Chondrocyte (in vitro differentiated cells): ENCODE measurements around the gene SGPP2. TPM values are rescaled to one million over a fixed set of nuclear protein-coding genes. Genes with fewer than 3 reads are reported as not detected.

ENCODE experiments used
- DNase-seq: peaks from one replicate; pipeline ENCODE4 v3.0.0; 2021; ENCODE audit warnings: mixed read lengths, low spot score
- H3K27ac Mint-ChIP-seq: one replicate; pipeline ENCODE4 v1.8.0; 2021; ENCODE audit warnings: mild to moderate bottlenecking, moderate library complexity, mixed read lengths; ENCODE audit not compliant: unreplicated experiment
- H3K27me3 Mint-ChIP-seq: 2 replicates; pipeline ENCODE4 v1.8.0; 2021; ENCODE audit warnings: low read depth, mixed read lengths
- H3K36me3 Mint-ChIP-seq: 2 replicates; pipeline ENCODE4 v1.8.0; 2021; ENCODE audit warnings: low read depth, mixed read lengths
- H3K4me1 Mint-ChIP-seq: 2 replicates; pipeline ENCODE4 v1.8.0; 2021; ENCODE audit warnings: low read depth, mild to moderate bottlenecking, mixed read lengths
- H3K4me3 Mint-ChIP-seq: one replicate; pipeline ENCODE4 v1.8.0; 2021; ENCODE audit warnings: mild to moderate bottlenecking, moderate library complexity, mixed read lengths; ENCODE audit not compliant: unreplicated experiment
- H3K9me3 Mint-ChIP-seq: 2 replicates; pipeline ENCODE4 v1.8.0; 2021; ENCODE audit warnings: low read depth, mixed read lengths
- CTCF ChIP-seq: fragments of 200-600 bp; sonication (generic); IDR thresholded peaks from 2 replicates; pipeline ENCODE4 v1.5.0; 2021; ENCODE audit warnings: antibody characterized with exemption, mild to moderate bottlenecking, moderate library complexity
- total RNA-seq: library from RNA; stranded (reverse); gene quantifications from 3 replicates; pipeline ENCODE4 v1.2.1, GENCODE V29; 2021

Gene SGPP2
- total RNA-seq, 1 donor from 2014 or later: not detected

GRCh38 chr2:222492683-222493082 is 68.3 kb downstream of the SGPP2 start:
- no peak for DNase-seq
- H3K9me3 Mint-ChIP-seq: peaks cover 2% of the 10 kb centered on the region
- TF ChIP-seq CTCF: no peak
- H3K4me1 Mint-ChIP-seq: peaks cover 4% of the 10 kb centered on the region
- peaks cover 3% of the 10 kb centered on the region for H3K27me3 Mint-ChIP-seq
- no peaks in the 10 kb centered on the region for H3K36me3 Mint-ChIP-seq
- no peak overlapping the region for H3K4me3 Mint-ChIP-seq
- H3K27ac Mint-ChIP-seq: no peak overlapping the region

GRCh38 chr2:222494104-222494739 is 69.9 kb downstream of the SGPP2 start:
- Mint-ChIP-seq H3K27ac (no peak overlapping the region), H3K4me1 (peaks cover 4% of the 10 kb centered on the region), H3K4me3 (no peak overlapping the region), H3K9me3 (peaks cover 2% of the 10 kb centered on the region), H3K36me3 (no peaks in the 10 kb centered on the region), H3K27me3 (peaks cover 4% of the 10 kb centered on the region)
- no peak for DNase-seq
- TF ChIP-seq CTCF: no peak

GRCh38 chr2:222495388-222495787 is 71.0 kb downstream of the SGPP2 start:
- peaks cover 2% of the 10 kb centered on the region for H3K9me3 Mint-ChIP-seq
- H3K36me3 Mint-ChIP-seq: no peaks in the 10 kb centered on the region
- no peak for DNase-seq
- no peak overlapping the region for H3K27ac Mint-ChIP-seq
- no peak overlapping the region for H3K4me3 Mint-ChIP-seq
- peaks cover 15% of the 10 kb centered on the region for H3K27me3 Mint-ChIP-seq
- no peak for TF ChIP-seq CTCF
- peaks cover 4% of the 10 kb centered on the region for H3K4me1 Mint-ChIP-seq

GRCh38 chr2:222499226-222499625 is 74.9 kb downstream of the SGPP2 start:
- Mint-ChIP-seq H3K27me3 (peaks cover 21% of the 10 kb centered on the region), H3K27ac (no peak overlapping the region), H3K4me3 (no peak overlapping the region), H3K9me3 (no peaks in the 10 kb centered on the region), H3K36me3 (no peaks in the 10 kb centered on the region), H3K4me1 (no peaks in the 10 kb centered on the region)
- DNase-seq: no peak
- TF ChIP-seq CTCF: no peak

- no peak for DNase-seq
- Mint-ChIP-seq H3K36me3 (no peaks in the 10 kb centered on the region), H3K4me1 (no peaks in the 10 kb centered on the region), H3K27me3 (peaks cover 28% of the 10 kb centered on the region), H3K27ac (no peak overlapping the region), H3K4me3 (no peak overlapping the region), H3K9me3 (no peaks in the 10 kb centered on the region)
- TF ChIP-seq CTCF: no peak
Observed at GRCh38 chr2:222504191-222504590, 79.8 kb downstream of the SGPP2 start.
